H9 (cell line): Measurements from ENCODE around the gene TRABD2B. TPM values are rescaled to one million over a fixed set of nuclear protein-coding genes. Genes with fewer than 3 reads are reported as not detected.

Experiments used
- DNase-seq: peaks from one replicate; pipeline ENCODE4 v3.0.0-alpha.2; 2017
- H2AFZ ChIP-seq: one replicate; pipeline ENCODE4 v1.6.1; 2013; ENCODE audit warnings: mild to moderate bottlenecking, low read length, control low read depth, moderate library complexity
- H2AK5ac ChIP-seq: 2 replicates; pipeline ENCODE4 v1.6.1; 2013; ENCODE audit warnings: low read length, control low read depth, mixed read lengths; ENCODE audit not compliant: insufficient read length
- H2BK120ac ChIP-seq: one replicate; pipeline ENCODE4 v1.6.1; 2013; ENCODE audit warnings: low read depth, mild to moderate bottlenecking, low read length, control low read depth, inconsistent platforms; ENCODE audit not compliant: poor library complexity, severe bottlenecking
- H2BK12ac ChIP-seq: 2 replicates; pipeline ENCODE4 v1.6.1; 2013; ENCODE audit warnings: low read length, control low read depth, mixed read lengths, low read depth; ENCODE audit not compliant: insufficient read length
- H2BK15ac ChIP-seq: 2 replicates; pipeline ENCODE4 v1.6.1; 2013; ENCODE audit warnings: low read depth, low read length, control low read depth
- H2BK20ac ChIP-seq: one replicate; pipeline ENCODE4 v1.6.1; 2013; ENCODE audit warnings: low read depth, mild to moderate bottlenecking, low read length, control low read depth, inconsistent platforms; ENCODE audit not compliant: poor library complexity, severe bottlenecking
- H2BK5ac ChIP-seq: 2 replicates; pipeline ENCODE4 v1.6.1; 2013; ENCODE audit warnings: low read length, control low read depth, mixed read lengths; ENCODE audit not compliant: insufficient read length
- H3K14ac ChIP-seq: 2 replicates; pipeline ENCODE4 v1.6.1; 2013; ENCODE audit warnings: low read length, control low read depth; ENCODE audit not compliant: insufficient read depth
- H3K18ac ChIP-seq: 2 replicates; pipeline ENCODE4 v1.6.1; 2013; ENCODE audit warnings: low read depth, mild to moderate bottlenecking, mixed read lengths, low read length, control low read depth; ENCODE audit not compliant: insufficient read length
- H3K23ac ChIP-seq: 2 replicates; pipeline ENCODE4 v1.6.1; 2013; ENCODE audit warnings: low read length, control low read depth, mixed read lengths, low read depth; ENCODE audit not compliant: insufficient read length
- H3K23me2 ChIP-seq: 2 replicates; pipeline ENCODE4 v1.6.1; 2013; ENCODE audit warnings: low read depth, mild to moderate bottlenecking, mixed read lengths, low read length, control low read depth; ENCODE audit not compliant: insufficient read length, poor library complexity, severe bottlenecking
- H3K27ac ChIP-seq: 2 replicates; pipeline ENCODE4 v1.5.1; 2013; ENCODE audit warnings: low read length, control low read depth, mixed read lengths, low read depth; ENCODE audit not compliant: insufficient read length
- H3K27me3 ChIP-seq: 2 replicates; pipeline ENCODE4 v1.6.1; 2013; ENCODE audit warnings: low read length, control low read depth, inconsistent platforms; ENCODE audit not compliant: insufficient read depth
- H3K4ac ChIP-seq: 2 replicates; pipeline ENCODE4 v1.6.1; 2013; ENCODE audit warnings: low read depth, mild to moderate bottlenecking, control low read depth, inconsistent platforms, low read length, moderate library complexity
- H3K4me1 ChIP-seq: 2 replicates; pipeline ENCODE4 v1.6.1; 2013; ENCODE audit warnings: low read length, control low read depth, inconsistent platforms; ENCODE audit not compliant: insufficient read depth
- H3K4me2 ChIP-seq: 2 replicates; pipeline ENCODE4 v1.6.1; 2013; ENCODE audit warnings: low read length, control low read depth, mixed read lengths; ENCODE audit not compliant: insufficient read length, insufficient read depth
- H3K56ac ChIP-seq: 2 replicates; pipeline ENCODE4 v1.6.1; 2013; ENCODE audit warnings: low read depth, mild to moderate bottlenecking, mixed read lengths, low read length, control low read depth; ENCODE audit not compliant: insufficient read length
- H3K79me1 ChIP-seq: 2 replicates; pipeline ENCODE4 v1.6.1; 2013; ENCODE audit warnings: low read depth, mild to moderate bottlenecking, moderate library complexity, low read length, control low read depth, inconsistent platforms; ENCODE audit not compliant: insufficient read depth, poor library complexity, severe bottlenecking
- H3K79me2 ChIP-seq: 2 replicates; pipeline ENCODE4 v1.6.1; 2013; ENCODE audit warnings: low read length, control low read depth, inconsistent platforms; ENCODE audit not compliant: insufficient read depth
- H3K9ac ChIP-seq: 2 replicates; pipeline ENCODE4 v1.6.1; 2013; ENCODE audit warnings: low read length, control low read depth, mixed read lengths; ENCODE audit not compliant: insufficient read length; ENCODE audit errors: extremely low read depth
- H3K9me3 ChIP-seq: one replicate; pipeline ENCODE4 v1.6.1; 2013; ENCODE audit warnings: low read depth, low read length, inconsistent platforms; ENCODE audit not compliant: control insufficient read depth
- H3T11ph ChIP-seq: one replicate; pipeline ENCODE4 v1.6.1; 2013; ENCODE audit warnings: mild to moderate bottlenecking, low read length, control low read depth, inconsistent platforms
- H4K20me1 ChIP-seq: one replicate; pipeline ENCODE4 v1.6.1; 2013; ENCODE audit not compliant: control insufficient read depth, insufficient read length, insufficient read depth
- H4K5ac ChIP-seq: 2 replicates; pipeline ENCODE4 v1.6.1; 2013; ENCODE audit warnings: low read depth, mild to moderate bottlenecking, mixed read lengths, low read length, control low read depth; ENCODE audit not compliant: insufficient read length
- H4K8ac ChIP-seq: replicated peaks from 2 replicates; pipeline ENCODE4 v1.6.1; 2013; ENCODE audit warnings: low read length, control low read depth, mixed read lengths, low read depth; ENCODE audit not compliant: insufficient read length
- H4K91ac ChIP-seq: 2 replicates; pipeline ENCODE4 v1.6.1; 2013; ENCODE audit warnings: low read depth, mild to moderate bottlenecking, moderate library complexity, mixed read lengths, low read length, control low read depth; ENCODE audit not compliant: insufficient read length
- H3K27ac Mint-ChIP-seq, 3 experiments: 2 replicates in 2 of 3; 3 replicates in 1 of 3; pipeline ENCODE4 v1.8.0; 2020 to 2021; ENCODE audit warnings: mixed read lengths in 3 of 3, mild to moderate bottlenecking in 1 of 3, moderate library complexity in 1 of 3
- H3K27me3 Mint-ChIP-seq: 2 replicates; pipeline ENCODE4 v1.8.0; 2021; ENCODE audit warnings: low read depth, mild to moderate bottlenecking, moderate library complexity, mixed read lengths
- H3K36me3 Mint-ChIP-seq, 3 experiments: 2 replicates in 2 of 3; 3 replicates in 1 of 3; pipeline ENCODE4 v1.8.0; 2020 to 2021; ENCODE audit warnings: low read depth in 3 of 3, mixed read lengths in 3 of 3; ENCODE audit not compliant: insufficient read depth in 1 of 3
- H3K4me1 Mint-ChIP-seq, 2 experiments: 2 replicates each; pipeline ENCODE4 v1.8.0; 2020; ENCODE audit warnings: mixed read lengths in 2 of 2
- H3K4me3 Mint-ChIP-seq, 2 experiments: 2 replicates in 1 of 2; 3 replicates in 1 of 2; pipeline ENCODE4 v1.8.0; 2020 to 2021; ENCODE audit warnings: mild to moderate bottlenecking in 2 of 2, mixed read lengths in 2 of 2, moderate library complexity in 1 of 2
- H3K9me3 Mint-ChIP-seq, 2 experiments: 2 replicates in 1 of 2; 3 replicates in 1 of 2; pipeline ENCODE4 v1.8.0; 2020; ENCODE audit warnings: mild to moderate bottlenecking in 2 of 2, mixed read lengths in 2 of 2, moderate library complexity in 1 of 2
- WGBS: extraction: QIAGEN DNeasy Blood & Tissue Kit; methylation state at CpG from one replicate; pipeline ENCODE4 v1.1.7; 2013; ENCODE audit warnings: missing lambda C conversion rate, low lambda C conversion rate, mixed read lengths; ENCODE audit not compliant: insufficient read length; ENCODE audit errors: extremely low coverage; 5-methylcytosine and 5-hydroxymethylcytosine counted together
- total RNA-seq: library from RNA; stranded (reverse); gene quantifications from 2 replicates; pipeline ENCODE4 v1.2.1, GENCODE V29; 2021
- TF ChIP-seq, protein P1 (sequence below): fragments of 200-600 bp; sonication (generic); conservative IDR thresholded peaks from 3 replicates; pipeline ENCODE4 v1.8.0; 2021; ENCODE audit warnings: antibody characterized with exemption, mild to moderate bottlenecking

The TRABD2B gene
- total RNA-seq, 1 experiment from 2014 or later: 2.3 TPM

DNA sequence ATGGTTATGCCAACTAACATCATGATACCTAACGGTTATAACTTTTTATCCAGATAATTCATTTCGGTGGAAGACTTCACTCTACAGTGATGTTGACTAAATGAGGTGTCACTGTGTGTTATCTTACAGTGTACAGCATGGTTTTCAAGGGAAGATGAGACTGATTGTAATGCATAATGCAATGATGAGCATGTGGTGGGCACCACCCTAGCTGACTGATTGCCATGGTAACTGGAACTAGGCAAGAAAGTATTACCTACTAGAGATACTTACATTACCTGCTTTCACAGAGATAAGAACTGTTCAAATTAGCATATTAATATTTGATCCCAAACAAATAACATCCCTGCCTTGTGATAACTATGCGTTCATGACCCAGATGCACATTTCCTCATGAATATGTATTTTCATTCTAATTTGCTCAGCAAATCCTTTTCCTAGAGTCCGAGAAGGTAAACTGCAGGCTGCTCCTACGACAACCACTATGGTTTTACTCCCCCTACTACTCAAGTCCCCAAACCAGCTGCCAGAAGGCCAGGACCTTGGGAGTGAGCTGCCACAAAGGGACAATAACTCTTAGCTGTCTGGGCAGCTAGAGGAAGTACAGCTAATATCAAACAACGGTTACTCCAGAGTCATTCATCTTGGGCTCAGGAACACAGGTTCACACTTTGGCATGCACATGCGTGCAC lies 29.2 kb downstream of the TRABD2B start:
- Mint-ChIP-seq H3K27ac (no peak overlapping the region), H3K4me3 (no peak overlapping the region), H3K9me3 (no peaks in the 10 kb centered on the region), H3K4me1 (peaks cover 11 to 12% of the 10 kb centered on the region in 2 experiments), H3K36me3 (no peaks in the 10 kb centered on the region), H3K27me3 (no peaks in the 10 kb centered on the region)
- H3K4me2 ChIP-seq: no peak overlapping the region
- no CpG with 5 or more reads among the region's 7 CpGs for WGBS
- H3K14ac ChIP-seq: no peak overlapping the region
- no peak overlapping the region for H3K27ac ChIP-seq
- H3K4ac ChIP-seq: no peak overlapping the region
- no peak overlapping the region for H2BK120ac ChIP-seq
- no peak for DNase-seq
- H3K9me3 ChIP-seq: no peaks in the 10 kb centered on the region
- H2BK5ac ChIP-seq: no peak overlapping the region
- H3K4me1 ChIP-seq: no peaks in the 10 kb centered on the region
- no peak overlapping the region for H4K91ac ChIP-seq
- no peaks in the 10 kb centered on the region for H3K79me1 ChIP-seq
- no peak overlapping the region for H2BK20ac ChIP-seq
- H3T11ph ChIP-seq: no peak overlapping the region
- H4K8ac ChIP-seq: no peak overlapping the region
- no peak overlapping the region for H2BK15ac ChIP-seq
- H2BK12ac ChIP-seq: no peak overlapping the region
- TF ChIP-seq, protein P1, sequence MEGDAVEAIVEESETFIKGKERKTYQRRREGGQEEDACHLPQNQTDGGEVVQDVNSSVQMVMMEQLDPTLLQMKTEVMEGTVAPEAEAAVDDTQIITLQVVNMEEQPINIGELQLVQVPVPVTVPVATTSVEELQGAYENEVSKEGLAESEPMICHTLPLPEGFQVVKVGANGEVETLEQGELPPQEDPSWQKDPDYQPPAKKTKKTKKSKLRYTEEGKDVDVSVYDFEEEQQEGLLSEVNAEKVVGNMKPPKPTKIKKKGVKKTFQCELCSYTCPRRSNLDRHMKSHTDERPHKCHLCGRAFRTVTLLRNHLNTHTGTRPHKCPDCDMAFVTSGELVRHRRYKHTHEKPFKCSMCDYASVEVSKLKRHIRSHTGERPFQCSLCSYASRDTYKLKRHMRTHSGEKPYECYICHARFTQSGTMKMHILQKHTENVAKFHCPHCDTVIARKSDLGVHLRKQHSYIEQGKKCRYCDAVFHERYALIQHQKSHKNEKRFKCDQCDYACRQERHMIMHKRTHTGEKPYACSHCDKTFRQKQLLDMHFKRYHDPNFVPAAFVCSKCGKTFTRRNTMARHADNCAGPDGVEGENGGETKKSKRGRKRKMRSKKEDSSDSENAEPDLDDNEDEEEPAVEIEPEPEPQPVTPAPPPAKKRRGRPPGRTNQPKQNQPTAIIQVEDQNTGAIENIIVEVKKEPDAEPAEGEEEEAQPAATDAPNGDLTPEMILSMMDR: no peak
- H3K23me2 ChIP-seq: no peaks in the 10 kb centered on the region
- no peak overlapping the region for H3K23ac ChIP-seq
- no peak overlapping the region for H2AFZ ChIP-seq
- no peak overlapping the region for H4K5ac ChIP-seq
- no peaks in the 10 kb centered on the region for H3K27me3 ChIP-seq
- no peaks in the 10 kb centered on the region for H3K79me2 ChIP-seq
- no peak overlapping the region for H3K56ac ChIP-seq
- H3K9ac ChIP-seq: no peak overlapping the region
- H3K18ac ChIP-seq: no peak overlapping the region
- H2AK5ac ChIP-seq: no peak overlapping the region
- H4K20me1 ChIP-seq: peaks cover 3% of the 10 kb centered on the region
